GM19043 (cell line): Measurements from ENCODE around the gene ACOX2.
A peak's percentile ranks its signal among the peaks of the same experiment; 100 is the strongest.

Experiments
- ATAC-seq: cut with Tn5 transposase; IDR thresholded peaks from one replicate; pipeline ENCODE4 v1.9.1; 2021; ENCODE audit warnings: low read depth; ENCODE audit not compliant: unreplicated experiment

ACOX2 gene

GRCh38 chr3:58478781-58479180 lies 58.2 kb downstream of the ACOX2 start:
- ATAC-seq: no peak

DNA sequence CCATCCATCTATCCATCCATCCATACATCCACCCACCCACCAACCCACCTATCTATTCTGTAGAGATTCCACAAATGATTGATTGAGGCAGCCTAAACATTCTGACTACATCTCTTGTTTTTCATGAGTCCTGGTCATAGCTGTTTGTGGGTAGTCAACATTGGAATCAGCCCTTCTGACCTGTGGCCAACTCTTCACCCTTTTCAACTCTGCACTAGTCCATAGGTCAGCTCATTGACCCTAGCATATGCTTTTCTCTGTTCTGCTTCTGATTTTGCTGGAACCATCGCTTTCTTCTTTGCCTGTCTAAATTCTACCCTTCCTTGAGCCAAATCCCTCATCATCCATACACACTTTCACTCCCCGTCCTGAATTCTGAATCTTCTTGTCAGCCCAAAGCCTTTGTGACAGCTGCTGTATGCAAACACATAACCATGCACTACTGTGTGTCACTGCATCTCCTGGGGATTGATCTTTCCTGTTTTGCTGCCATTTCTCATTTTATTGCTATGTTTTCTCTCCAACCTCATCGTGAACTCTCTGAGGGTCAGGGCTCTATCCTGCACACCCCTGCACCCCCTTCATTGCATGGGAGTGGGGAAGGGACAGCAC lies 61.9 kb downstream of the ACOX2 start:
- no peak for ATAC-seq

GRCh38 chr3:58474348-58474911 lies 62.6 kb downstream of the ACOX2 start:
- no peak for ATAC-seq

DNA sequence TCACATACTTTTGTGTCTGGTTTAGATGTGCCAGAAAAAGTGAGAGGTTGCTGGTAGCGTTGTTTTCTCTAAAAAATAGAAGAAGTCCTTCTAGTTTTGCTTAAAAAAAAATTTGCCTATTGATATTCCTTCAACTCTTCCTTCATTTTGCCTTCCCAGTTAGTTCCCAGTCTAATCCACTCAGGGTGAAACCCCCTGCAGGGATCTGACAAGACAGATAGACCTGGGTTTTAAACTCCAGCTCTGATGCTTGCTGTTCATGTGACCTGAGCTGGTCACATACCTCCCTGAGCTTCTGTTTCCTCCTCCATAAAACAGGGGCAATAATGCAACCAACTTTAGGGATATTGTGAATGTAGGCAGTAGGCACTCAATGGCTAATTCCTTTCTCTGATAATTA lies 63.7 kb downstream of the ACOX2 start:
- no peak for ATAC-seq

GRCh38 chr3:58471025-58471887 lies 65.7 kb downstream of the ACOX2 start:
- no peak for ATAC-seq

DNA sequence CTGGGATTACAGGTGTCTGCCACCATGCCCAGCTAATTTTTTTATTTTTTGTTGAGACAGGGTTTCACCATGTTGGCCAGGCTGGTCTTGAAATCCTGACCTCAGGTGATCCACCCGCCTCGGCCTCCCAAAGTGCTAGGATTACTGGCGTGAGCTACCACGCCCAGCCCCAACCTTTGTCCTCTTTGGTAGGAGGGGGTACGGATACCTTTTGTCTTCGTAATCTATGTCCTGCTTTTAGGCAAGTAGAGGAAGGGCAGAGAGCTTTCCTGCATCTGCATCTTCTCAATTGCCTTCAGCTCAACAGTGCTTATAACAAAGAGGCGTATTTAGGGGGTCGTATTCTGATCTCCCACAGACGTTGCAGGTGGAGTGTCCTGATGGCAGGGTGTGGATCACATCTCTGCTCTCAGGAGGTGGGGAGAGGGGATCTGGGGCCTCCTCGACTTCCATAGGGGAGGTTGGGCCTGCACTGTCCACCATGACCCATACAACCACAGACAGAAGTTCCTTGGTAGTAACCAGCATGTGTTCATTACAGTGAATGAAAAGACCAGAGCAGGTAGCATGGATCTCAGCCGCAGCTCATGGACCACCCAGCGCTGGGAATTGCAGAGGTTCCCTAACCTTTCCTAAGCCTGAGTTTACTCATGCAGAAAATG lies 66.5 kb downstream of the ACOX2 start:
- ATAC-seq: no peak

DNA sequence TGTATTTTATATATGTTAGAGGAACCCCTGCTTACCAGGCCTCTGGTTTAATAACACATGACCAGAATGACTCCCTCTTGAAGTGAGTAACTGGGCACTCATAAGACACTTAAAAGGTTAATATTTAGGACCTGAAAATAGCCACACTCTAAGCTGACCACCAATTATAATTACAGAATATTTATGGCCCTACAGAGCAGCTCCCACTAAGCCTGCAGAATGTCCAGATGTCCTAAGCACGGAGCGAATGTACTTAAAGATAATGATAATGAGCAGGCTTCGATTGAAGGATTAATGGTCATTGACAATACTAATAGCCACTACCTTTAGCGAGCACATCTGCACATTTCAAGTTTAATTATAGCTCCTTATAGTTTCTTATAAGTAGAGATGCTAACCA lies 67.9 kb downstream of the ACOX2 start:
- no peak for ATAC-seq

- no peak for ATAC-seq
Measured at GRCh38 chr3:58466899-58467563, 70.0 kb downstream of the ACOX2 start.

DNA sequence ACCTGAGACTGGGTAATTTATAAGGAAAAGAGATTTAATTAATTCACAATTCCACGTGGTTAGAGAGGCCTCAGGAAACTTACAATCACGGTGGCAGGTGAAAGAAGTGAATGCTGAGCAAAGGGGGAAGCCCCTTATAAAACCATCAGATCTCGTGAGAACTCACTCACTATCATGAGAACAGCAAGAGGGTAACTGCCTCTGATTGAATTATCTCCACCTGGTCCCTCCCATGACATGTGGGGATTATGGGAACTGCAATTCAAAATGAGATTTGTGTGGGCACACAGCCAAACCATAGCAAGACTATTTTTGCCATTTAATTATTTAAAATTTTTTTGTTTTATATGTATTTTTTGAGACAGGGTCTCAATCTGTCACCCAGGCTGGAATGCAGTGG lies 72.1 kb downstream of the ACOX2 start:
- no peak for ATAC-seq

DNA sequence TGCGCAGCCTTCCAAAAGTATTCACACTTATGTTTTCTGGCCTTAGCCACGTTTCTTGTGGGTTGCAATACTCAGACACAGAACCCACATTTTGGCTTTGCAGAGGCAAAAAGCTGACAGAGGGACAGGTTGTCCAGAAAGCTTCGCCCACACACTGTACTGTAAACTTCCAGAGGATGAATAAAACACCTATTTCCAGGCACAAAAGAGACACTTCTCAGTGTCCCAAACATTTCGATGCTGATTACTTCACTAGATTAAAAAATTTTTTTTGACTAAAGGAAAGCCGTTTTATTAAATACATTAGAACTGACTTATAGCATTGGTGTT lies 73.1 kb downstream of the ACOX2 start:
- ATAC-seq: no peak

GRCh38 chr3:58463181-58463941 lies 73.6 kb downstream of the ACOX2 start:
- peak; percentile 82 for ATAC-seq

- no peak for ATAC-seq
Measured at GRCh38 chr3:58462829-58463180, 74.2 kb downstream of the ACOX2 start.

DNA sequence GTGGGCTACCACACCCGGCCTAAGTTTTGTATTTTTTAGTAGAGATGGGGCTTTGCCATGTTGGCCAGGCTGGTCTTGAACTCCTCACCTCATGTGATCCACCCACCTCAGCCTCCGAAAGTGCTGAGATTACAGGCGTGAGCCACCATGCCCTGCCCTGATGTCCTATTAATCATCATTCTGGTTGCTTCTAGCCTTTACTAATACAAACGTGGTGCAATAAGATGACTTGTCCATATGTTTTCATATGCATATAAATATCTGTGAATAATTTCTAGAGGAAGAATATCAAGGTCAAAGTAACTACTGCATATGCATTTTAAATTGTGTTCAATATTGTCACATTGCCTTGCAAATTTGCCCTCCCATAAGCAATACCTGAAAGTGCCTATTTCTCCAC lies 77.8 kb downstream of the ACOX2 start:
- no peak for ATAC-seq
